Activated CD8-positive, alpha-beta T cell treated with anti-CD3 and anti-CD28 coated beads for 36 hours (primary cell): Measurements from ENCODE around the gene KIF6. TPM values are rescaled to one million over a fixed set of nuclear protein-coding genes. Genes with fewer than 3 reads are reported as not detected.

Experiments
- ATAC-seq: fragments of 200-7000 bp; cut with Tn5 transposase; one replicate; pipeline ENCODE4 v1.10.0; 2021; ENCODE audit warnings: mild to moderate bottlenecking, moderate library complexity
- CTCF ChIA-PET: fragments of 350-600 bp; sonication (Branson Sonifier 250); formaldehyde crosslinking; loops from one replicate; lab custom pipeline; 2021; ENCODE audit warnings: antibody characterized with exemption; lab: Charles Lee
- POLR2A ChIA-PET: fragments of 350-600 bp; sonication (Branson Sonifier 250); formaldehyde crosslinking; loops from one replicate; lab custom pipeline; 2021; ENCODE audit warnings: antibody characterized with exemption; lab: Charles Lee
- DNase-seq: peaks from one replicate; pipeline ENCODE4 v3.0.0-alpha.2; 2020
- H3K27ac Mint-ChIP-seq: one replicate; pipeline ENCODE4 v1.8.0; 2021; ENCODE audit warnings: mild to moderate bottlenecking, mixed read lengths
- H3K27me3 Mint-ChIP-seq: one replicate; pipeline ENCODE4 v1.8.0; 2021; ENCODE audit warnings: mixed read lengths
- H3K36me3 Mint-ChIP-seq: one replicate; pipeline ENCODE4 v1.8.0; 2021; ENCODE audit warnings: low read depth, mixed read lengths
- H3K4me1 Mint-ChIP-seq: one replicate; pipeline ENCODE4 v1.8.0; 2021; ENCODE audit warnings: low read depth, mixed read lengths
- H3K4me3 Mint-ChIP-seq: one replicate; pipeline ENCODE4 v1.8.0; 2021; ENCODE audit warnings: mild to moderate bottlenecking, moderate library complexity, mixed read lengths
- H3K9me3 Mint-ChIP-seq: one replicate; pipeline ENCODE4 v1.8.0; 2021; ENCODE audit warnings: mixed read lengths
- intact Hi-C: fragments of 100-400 bp; cut with micrococcal nuclease; formaldehyde crosslinking; loops from one replicate; pipeline ENCODE4 v1.10.0; 2022
- total RNA-seq, 2 experiments: library from RNA; stranded (reverse); gene quantifications; one replicate each; pipeline ENCODE4 v1.2.3, GENCODE V29; 2021
- TF ChIP-seq, protein P1 (sequence below): fragments of 200-600 bp; IDR thresholded peaks from one replicate; pipeline ENCODE4 v1.8.0; 2022; ENCODE audit warnings: antibody characterized with exemption, mild to moderate bottlenecking

The KIF6 gene
- total RNA-seq, 2 experiments from 2014 or later = 0.13 to 0.14 TPM

DNA sequence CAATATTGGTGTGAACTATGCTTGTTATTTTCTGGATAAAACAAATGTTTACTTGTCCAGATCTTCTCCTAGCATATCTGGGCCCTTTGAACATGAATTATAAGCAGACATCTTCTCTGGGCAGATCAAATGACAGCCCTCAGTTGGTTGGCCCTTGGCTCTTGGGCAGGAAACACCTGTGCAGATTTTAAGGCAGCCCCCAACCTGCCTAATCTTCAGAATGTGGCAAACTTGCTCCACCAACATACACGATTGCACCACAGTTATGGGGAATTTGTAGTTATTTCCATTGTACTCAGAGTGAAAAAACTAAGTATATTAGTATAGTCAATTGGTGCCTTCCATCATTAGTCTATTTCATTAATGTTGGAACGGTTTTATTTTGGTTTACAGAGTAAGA lies 307.8 kb downstream of the KIF6 start:
- ATAC-seq = no peak
- Mint-ChIP-seq H3K4me1 (no peaks in the 10 kb centered on the region), H3K36me3 (no peaks in the 10 kb centered on the region), H3K27me3 (no peaks in the 10 kb centered on the region), H3K4me3 (no peak overlapping the region), H3K27ac (no peak overlapping the region), H3K9me3 (no peaks in the 10 kb centered on the region)
- no peak for DNase-seq
- intact Hi-C loops = no loop called here
- ChIA-PET POLR2A (interaction anchor here (0.7 kb wide), 1 partner anchor 28 kb away, joined by 3 read pairs; no protein-coding TSS in a partner anchor), CTCF (no interaction called here)
- TF ChIP-seq, protein P1, sequence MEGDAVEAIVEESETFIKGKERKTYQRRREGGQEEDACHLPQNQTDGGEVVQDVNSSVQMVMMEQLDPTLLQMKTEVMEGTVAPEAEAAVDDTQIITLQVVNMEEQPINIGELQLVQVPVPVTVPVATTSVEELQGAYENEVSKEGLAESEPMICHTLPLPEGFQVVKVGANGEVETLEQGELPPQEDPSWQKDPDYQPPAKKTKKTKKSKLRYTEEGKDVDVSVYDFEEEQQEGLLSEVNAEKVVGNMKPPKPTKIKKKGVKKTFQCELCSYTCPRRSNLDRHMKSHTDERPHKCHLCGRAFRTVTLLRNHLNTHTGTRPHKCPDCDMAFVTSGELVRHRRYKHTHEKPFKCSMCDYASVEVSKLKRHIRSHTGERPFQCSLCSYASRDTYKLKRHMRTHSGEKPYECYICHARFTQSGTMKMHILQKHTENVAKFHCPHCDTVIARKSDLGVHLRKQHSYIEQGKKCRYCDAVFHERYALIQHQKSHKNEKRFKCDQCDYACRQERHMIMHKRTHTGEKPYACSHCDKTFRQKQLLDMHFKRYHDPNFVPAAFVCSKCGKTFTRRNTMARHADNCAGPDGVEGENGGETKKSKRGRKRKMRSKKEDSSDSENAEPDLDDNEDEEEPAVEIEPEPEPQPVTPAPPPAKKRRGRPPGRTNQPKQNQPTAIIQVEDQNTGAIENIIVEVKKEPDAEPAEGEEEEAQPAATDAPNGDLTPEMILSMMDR = no peak

DNA sequence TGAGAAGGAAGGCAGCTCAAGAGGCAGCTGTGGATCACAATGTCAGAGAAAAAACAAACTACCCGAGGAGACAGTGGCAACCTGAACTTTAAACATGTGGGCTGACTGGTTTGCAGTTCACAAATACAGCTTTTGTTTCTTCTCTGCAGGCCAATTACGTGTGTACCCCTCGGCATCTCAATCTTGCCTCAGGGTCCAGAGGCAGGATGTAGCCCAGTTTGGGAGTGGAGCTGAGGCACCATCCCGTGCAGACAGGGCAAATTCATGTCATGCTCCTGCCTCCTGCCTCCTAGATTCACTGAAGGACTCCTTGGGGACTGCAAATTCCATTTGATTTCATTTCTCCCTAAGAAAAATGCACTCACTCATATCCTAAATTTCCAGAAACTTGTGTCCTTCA lies 308.5 kb downstream of the KIF6 start:
- intact Hi-C loops = no loop called here
- Mint-ChIP-seq H3K36me3 (no peaks in the 10 kb centered on the region), H3K4me3 (no peak overlapping the region), H3K27ac (no peak overlapping the region), H3K27me3 (no peaks in the 10 kb centered on the region), H3K9me3 (no peaks in the 10 kb centered on the region), H3K4me1 (no peaks in the 10 kb centered on the region)
- TF ChIP-seq, protein P1 = no peak
- CTCF ChIA-PET = no interaction called here
- DNase-seq (no peak), ATAC-seq (no peak)
- POLR2A ChIA-PET = no interaction called here

- no peaks in the 10 kb centered on the region for H3K27me3 Mint-ChIP-seq
- TF ChIP-seq, protein P1 = no peak
- H3K4me3 Mint-ChIP-seq = no peak overlapping the region
- H3K36me3 Mint-ChIP-seq = no peaks in the 10 kb centered on the region
- ATAC-seq = no peak
- no peaks in the 10 kb centered on the region for H3K9me3 Mint-ChIP-seq
- H3K27ac Mint-ChIP-seq = no peak overlapping the region
- ChIA-PET CTCF (no interaction called here), POLR2A (no interaction called here)
- DNase-seq = no peak
- no peaks in the 10 kb centered on the region for H3K4me1 Mint-ChIP-seq
- intact Hi-C loops = no loop called here
Observed at GRCh38 chr6:39416026-39416425, 309.2 kb downstream of the KIF6 start.

- intact Hi-C loops = no loop called here
- Mint-ChIP-seq H3K9me3 (no peaks in the 10 kb centered on the region), H3K27ac (no peak overlapping the region), H3K27me3 (no peaks in the 10 kb centered on the region), H3K36me3 (no peaks in the 10 kb centered on the region), H3K4me1 (no peaks in the 10 kb centered on the region), H3K4me3 (no peak overlapping the region)
- ATAC-seq = no peak
- no peak for DNase-seq
- TF ChIP-seq, protein P1 = no peak
- POLR2A ChIA-PET = no interaction called here
- CTCF ChIA-PET = no interaction called here
Observed at GRCh38 chr6:39415482-39415881, 309.7 kb downstream of the KIF6 start.

GRCh38 chr6:39411465-39411864 lies 313.7 kb downstream of the KIF6 start:
- POLR2A ChIA-PET = no interaction called here
- no peak overlapping the region for H3K27ac Mint-ChIP-seq
- intact Hi-C loops = no loop called here
- no peaks in the 10 kb centered on the region for H3K36me3 Mint-ChIP-seq
- H3K27me3 Mint-ChIP-seq = no peaks in the 10 kb centered on the region
- H3K4me1 Mint-ChIP-seq = no peaks in the 10 kb centered on the region
- TF ChIP-seq, protein P1 = no peak
- H3K9me3 Mint-ChIP-seq = no peaks in the 10 kb centered on the region
- H3K4me3 Mint-ChIP-seq = no peak overlapping the region
- ATAC-seq = no peak
- DNase-seq = no peak
- CTCF ChIA-PET = interaction anchor here (1.7 kb wide), 1 partner anchor 63 kb away, joined by 3 read pairs; no protein-coding TSS in a partner anchor
